Esophagus squamous epithelium (tissue), 5 donors: Measurements from ENCODE around the gene SMOC1. TPM values are rescaled to one million over a fixed set of nuclear protein-coding genes. Genes with fewer than 3 reads are reported as not detected.

Experiments
- DNase-seq: peaks from one replicate; lab custom pipeline; 2025; lab: John Stamatoyannopoulos, UW
- H3K27ac ChIP-seq, 4 donors: fragments of 200-600 bp; sonication (generic); one replicate each; pipeline ENCODE4 v1.5.1; 2016 to 2019; ENCODE audit warnings: mild to moderate bottlenecking in 1 of 4
- H3K27me3 ChIP-seq, 4 donors: fragments of 200-600 bp; sonication (generic); 1 replicate in 3 of 4; 2 replicates in 1 of 4; pipeline versions ENCODE4 v1.5.1 to v1.6.0; 2017 to 2021; ENCODE audit warnings: antibody characterized with exemption in 1 of 4
- H3K36me3 ChIP-seq, 3 donors: fragments of 200-600 bp; sonication (generic); one replicate each; pipeline ENCODE4 v1.5.1; 2016 to 2019
- H3K4me1 ChIP-seq, 3 donors: fragments of 200-600 bp; sonication (generic); one replicate each; pipeline ENCODE4 v1.5.1; 2017 to 2019
- H3K4me3 ChIP-seq, 4 donors: fragments of 200-600 bp; sonication (generic); 1 replicate in 3 of 4; 2 replicates in 1 of 4; pipeline ENCODE4 v1.5.1; 2016 to 2019; ENCODE audit warnings: mild to moderate bottlenecking in 2 of 4, moderate library complexity in 1 of 4
- H3K9me3 ChIP-seq, 3 donors: fragments of 200-600 bp; sonication (generic); one replicate each; pipeline ENCODE4 v1.5.1; 2016 to 2019
- POLR2A ChIP-seq, 4 donors: fragments of 450-650 bp; IDR thresholded peaks; one replicate each; pipeline ENCODE4 v1.6.1; 2017; ENCODE audit warnings: antibody characterized with exemption in 4 of 4, mild to moderate bottlenecking in 4 of 4, moderate library complexity in 3 of 4
- WGBS, 2 donors: methylation state at CpG; one replicate each; pipeline ENCODE4 v1.1.5; 2018; 5-methylcytosine and 5-hydroxymethylcytosine counted together
- intact Hi-C: fragments of 100-400 bp; cut with DNase I; formaldehyde crosslinking; loops from one replicate; pipeline ENCODE4 v1.15.0; 2022
- total RNA-seq, 4 donors: library from RNA; depleted of rRNA; stranded (reverse); fragments of >200 nt; gene quantifications; one replicate each; pipeline ENCODE4 v1.1.0, GENCODE V29; 2016
- TF ChIP-seq, protein P1 (sequence below), 6 experiments: fragments of 450-650 bp in 4 of 6; fragments of 200-600 bp in 2 of 6; sonication (generic) in 2 of 6; IDR thresholded peaks; one replicate each; pipeline ENCODE4 v1.5.1; 2016 to 2019; ENCODE audit warnings: antibody characterized with exemption in 6 of 6, mild to moderate bottlenecking in 4 of 6, moderate library complexity in 4 of 6
- donor health status: DM: yes; HTN: yes; CAD: no.

SMOC1 gene
- total RNA-seq, 4 donors from 2014 or later = 1.1 TPM; not detected in 3

DNA sequence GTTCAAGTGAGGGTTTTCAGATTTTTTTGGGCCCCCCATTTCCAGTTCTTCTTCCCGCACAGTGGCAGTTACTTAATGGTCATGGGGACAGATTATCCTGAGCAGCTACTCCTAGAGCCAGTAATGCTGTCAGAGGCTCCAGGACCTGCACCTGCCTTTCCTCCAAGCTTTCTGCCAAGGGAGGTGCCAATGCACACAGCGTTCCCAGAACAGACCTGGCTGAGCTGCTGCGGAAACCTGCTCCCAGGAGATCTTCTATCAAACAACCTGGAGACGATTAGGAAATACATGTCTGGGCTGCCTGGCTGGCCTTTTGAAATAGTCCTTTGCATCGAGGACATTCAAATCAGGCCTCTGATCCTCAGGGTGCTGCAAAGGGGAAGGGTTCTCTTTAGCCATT is 188.6 kb downstream of the SMOC1 start:
- no peak for DNase-seq
- H3K27me3 ChIP-seq = peaks cover 0 to 10% (median 0%) of the 10 kb centered on the region in 4 donors
- H3K36me3 ChIP-seq = no peaks in the 10 kb centered on the region
- H3K9me3 ChIP-seq = no peaks in the 10 kb centered on the region
- TF ChIP-seq POLR2A (IDR thresholded peaks at IDR 0.05) = no peak
- TF ChIP-seq, protein P1, sequence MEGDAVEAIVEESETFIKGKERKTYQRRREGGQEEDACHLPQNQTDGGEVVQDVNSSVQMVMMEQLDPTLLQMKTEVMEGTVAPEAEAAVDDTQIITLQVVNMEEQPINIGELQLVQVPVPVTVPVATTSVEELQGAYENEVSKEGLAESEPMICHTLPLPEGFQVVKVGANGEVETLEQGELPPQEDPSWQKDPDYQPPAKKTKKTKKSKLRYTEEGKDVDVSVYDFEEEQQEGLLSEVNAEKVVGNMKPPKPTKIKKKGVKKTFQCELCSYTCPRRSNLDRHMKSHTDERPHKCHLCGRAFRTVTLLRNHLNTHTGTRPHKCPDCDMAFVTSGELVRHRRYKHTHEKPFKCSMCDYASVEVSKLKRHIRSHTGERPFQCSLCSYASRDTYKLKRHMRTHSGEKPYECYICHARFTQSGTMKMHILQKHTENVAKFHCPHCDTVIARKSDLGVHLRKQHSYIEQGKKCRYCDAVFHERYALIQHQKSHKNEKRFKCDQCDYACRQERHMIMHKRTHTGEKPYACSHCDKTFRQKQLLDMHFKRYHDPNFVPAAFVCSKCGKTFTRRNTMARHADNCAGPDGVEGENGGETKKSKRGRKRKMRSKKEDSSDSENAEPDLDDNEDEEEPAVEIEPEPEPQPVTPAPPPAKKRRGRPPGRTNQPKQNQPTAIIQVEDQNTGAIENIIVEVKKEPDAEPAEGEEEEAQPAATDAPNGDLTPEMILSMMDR (IDR thresholded peaks at IDR 0.05) = no peak
- no peak overlapping the region for H3K4me3 ChIP-seq
- no peaks in the 10 kb centered on the region for H3K4me1 ChIP-seq
- intact Hi-C loops = no loop called here
- no peak overlapping the region for H3K27ac ChIP-seq
- WGBS, 2 donors = 76 to 93% methylated on average over 3 to 4 of the region's 5 CpGs

DNA sequence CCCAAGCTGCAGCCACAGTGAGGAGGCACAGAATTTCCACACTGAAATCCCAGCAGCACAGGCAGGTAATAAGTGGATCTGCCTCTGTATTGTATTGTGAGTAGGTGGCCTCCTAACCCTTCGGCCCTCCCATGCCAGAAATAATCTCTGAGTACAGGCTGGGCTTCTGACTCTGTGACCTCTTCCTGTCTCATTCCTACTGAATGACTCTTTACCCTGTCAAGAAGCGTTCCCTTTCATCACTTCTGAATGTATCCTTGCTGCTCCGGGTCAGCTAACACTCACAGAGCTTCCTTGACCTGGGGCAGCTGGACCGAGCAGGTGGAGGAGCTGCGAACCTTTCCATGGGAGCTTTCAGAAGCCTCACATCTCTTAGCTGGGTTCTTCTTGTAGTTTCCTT is 190.0 kb downstream of the SMOC1 start:
- intact Hi-C loops = no loop called here
- DNase-seq = no peak

DNA sequence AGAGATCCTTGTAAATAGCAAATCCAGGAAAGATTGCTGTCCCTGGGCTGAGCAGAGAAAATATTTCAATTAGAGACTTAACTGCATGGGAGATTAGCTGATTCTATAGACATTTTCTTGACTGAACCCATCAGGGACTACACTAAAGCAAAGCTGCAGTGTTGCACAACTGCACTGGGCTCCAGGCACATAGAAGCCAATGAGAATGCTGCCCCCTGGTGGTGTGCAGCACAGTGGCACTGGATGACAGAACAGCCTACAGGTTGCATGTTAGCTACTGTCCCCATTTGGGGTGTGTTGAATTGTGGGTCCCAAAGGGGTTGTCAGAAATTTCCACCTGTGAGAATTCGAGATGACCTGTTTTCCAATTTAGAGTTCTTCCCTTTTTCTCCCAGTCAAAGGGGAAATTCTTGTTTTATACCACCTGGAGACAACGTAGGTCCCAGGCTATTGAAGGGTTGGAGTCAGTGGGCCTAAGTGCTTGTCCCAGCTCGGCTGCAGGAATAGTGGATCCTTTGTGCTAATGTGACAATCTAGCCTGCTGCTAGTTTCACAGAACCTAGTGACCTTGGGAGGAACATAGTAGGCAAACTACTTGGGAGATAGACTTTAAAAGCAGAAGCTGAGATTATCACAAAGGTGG is 194.8 kb downstream of the SMOC1 start:
- H3K27ac ChIP-seq = no peak overlapping the region
- peaks cover 0 to 19% (median 0%) of the 10 kb centered on the region in 4 donors for H3K27me3 ChIP-seq
- WGBS, 2 donors = 20 to 42% methylated on average over 2 to 3 of the region's 3 CpGs
- H3K4me3 ChIP-seq = no peak overlapping the region
- intact Hi-C loops = no loop called here
- no peaks in the 10 kb centered on the region for H3K36me3 ChIP-seq
- DNase-seq = no peak
- no peaks in the 10 kb centered on the region for H3K9me3 ChIP-seq
- H3K4me1 ChIP-seq = no peaks in the 10 kb centered on the region
- no peak for TF ChIP-seq POLR2A (IDR thresholded peaks at IDR 0.05)
- TF ChIP-seq, protein P1 (IDR thresholded peaks at IDR 0.05) = peak; percentile 14 to 79 (median 66)

More for the DNA sequence above, 190.0 kb downstream of the SMOC1 start:
- whole genome bisulfite sequencing, 2 donors = 38 to 65% methylated on average over 5 of the region's 5 CpGs
- Histone ChIP-seq H3K36me3 (no peaks in the 10 kb centered on the region), H3K4me3 (no peak overlapping the region), H3K9me3 (no peaks in the 10 kb centered on the region), H3K27me3 (peaks cover 0 to 6% (median 0%) of the 10 kb centered on the region in 4 donors), H3K4me1 (no peaks in the 10 kb centered on the region), H3K27ac (no peak overlapping the region)
- TF ChIP-seq, protein P1 (IDR thresholded peaks at IDR 0.05) = no peak

DNA sequence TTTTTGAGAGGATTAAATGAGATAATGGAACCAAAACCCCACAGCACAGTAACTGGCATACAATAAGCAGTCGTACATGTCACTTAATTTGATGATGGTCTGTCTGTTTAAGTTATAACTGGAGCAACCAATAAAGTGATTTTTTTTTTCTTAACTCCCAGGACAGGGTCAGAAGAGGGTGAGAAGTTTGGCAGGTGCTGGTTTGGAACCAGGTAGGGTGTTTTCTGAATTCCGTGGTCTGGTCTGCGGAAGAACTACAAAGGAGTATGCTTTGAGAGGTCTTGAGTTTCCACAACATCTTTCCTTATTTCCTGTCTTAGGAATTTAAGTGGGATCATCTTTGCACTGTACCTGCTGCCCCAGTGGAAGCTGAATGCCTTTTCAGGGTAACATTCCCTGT is 197.8 kb downstream of the SMOC1 start:
- no peak for DNase-seq
- Histone ChIP-seq H3K27ac (no peak overlapping the region), H3K4me1 (no peaks in the 10 kb centered on the region), H3K4me3 (no peak overlapping the region), H3K9me3 (no peaks in the 10 kb centered on the region), H3K27me3 (peaks cover 0 to 29% (median 0%) of the 10 kb centered on the region in 4 donors), H3K36me3 (no peaks in the 10 kb centered on the region)
- WGBS, 2 donors = 79 to 84% methylated on average over 3 of the region's 3 CpGs
- intact Hi-C loops = no loop called here
- TF ChIP-seq, protein P1 (IDR thresholded peaks at IDR 0.05) = no peak
- no peak for TF ChIP-seq POLR2A (IDR thresholded peaks at IDR 0.05)

DNA sequence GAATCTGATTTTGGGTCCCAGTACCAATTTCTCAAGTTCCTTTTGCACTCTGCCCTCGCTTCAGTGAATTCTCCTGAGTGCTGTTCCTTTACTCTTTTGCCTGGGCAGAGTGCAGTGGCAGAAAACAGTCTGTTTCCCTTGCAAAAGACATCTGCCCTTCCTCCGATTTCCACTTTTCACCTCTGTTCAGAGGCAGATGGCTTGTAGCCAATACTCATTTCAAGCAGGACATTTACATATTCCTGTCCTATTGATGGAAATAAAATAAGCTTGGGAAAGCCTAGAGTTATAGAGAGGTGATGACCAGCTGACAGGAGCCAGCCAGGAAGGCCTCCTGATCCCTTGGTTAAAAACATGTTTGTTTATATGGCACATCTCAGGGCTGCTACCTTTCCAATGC is 198.5 kb downstream of the SMOC1 start:
- no peaks in the 10 kb centered on the region for H3K9me3 ChIP-seq
- 22 to 26% methylated on average over 2 of the region's 2 CpGs for WGBS, 2 donors
- no peak overlapping the region for H3K27ac ChIP-seq
- DNase-seq = no peak
- H3K4me3 ChIP-seq = no peak overlapping the region
- TF ChIP-seq POLR2A (IDR thresholded peaks at IDR 0.05) = no peak
- TF ChIP-seq, protein P1 (IDR thresholded peaks at IDR 0.05) = no peak
- no peaks in the 10 kb centered on the region for H3K4me1 ChIP-seq
- intact Hi-C loops = no loop called here
- peaks cover 0 to 32% (median 0%) of the 10 kb centered on the region in 4 donors for H3K27me3 ChIP-seq
- no peaks in the 10 kb centered on the region for H3K36me3 ChIP-seq
